HK-2 (cell line): Measurements from ENCODE around the gene NOP53.

Experiments
- DNase-seq: peaks from one replicate; pipeline ENCODE4 v3.0.0-alpha.2; 2018; ENCODE audit not compliant: unreplicated experiment

NOP53 gene

GRCh38 chr19:47805313-47805712 lies 60.0 kb downstream of the NOP53 start:
- no peak for DNase-seq

GRCh38 chr19:47806435-47806834 lies 61.1 kb downstream of the NOP53 start:
- DNase-seq, result no peak
